HG02610 (cell line): ENCODE results near the gene AIF1.

ENCODE experiments used
- ATAC-seq: cut with Tn5 transposase; IDR thresholded peaks from one replicate; pipeline ENCODE4 v1.9.1; 2021; ENCODE audit warnings: mild to moderate bottlenecking, moderate library complexity; ENCODE audit not compliant: unreplicated experiment

Gene AIF1

DNA sequence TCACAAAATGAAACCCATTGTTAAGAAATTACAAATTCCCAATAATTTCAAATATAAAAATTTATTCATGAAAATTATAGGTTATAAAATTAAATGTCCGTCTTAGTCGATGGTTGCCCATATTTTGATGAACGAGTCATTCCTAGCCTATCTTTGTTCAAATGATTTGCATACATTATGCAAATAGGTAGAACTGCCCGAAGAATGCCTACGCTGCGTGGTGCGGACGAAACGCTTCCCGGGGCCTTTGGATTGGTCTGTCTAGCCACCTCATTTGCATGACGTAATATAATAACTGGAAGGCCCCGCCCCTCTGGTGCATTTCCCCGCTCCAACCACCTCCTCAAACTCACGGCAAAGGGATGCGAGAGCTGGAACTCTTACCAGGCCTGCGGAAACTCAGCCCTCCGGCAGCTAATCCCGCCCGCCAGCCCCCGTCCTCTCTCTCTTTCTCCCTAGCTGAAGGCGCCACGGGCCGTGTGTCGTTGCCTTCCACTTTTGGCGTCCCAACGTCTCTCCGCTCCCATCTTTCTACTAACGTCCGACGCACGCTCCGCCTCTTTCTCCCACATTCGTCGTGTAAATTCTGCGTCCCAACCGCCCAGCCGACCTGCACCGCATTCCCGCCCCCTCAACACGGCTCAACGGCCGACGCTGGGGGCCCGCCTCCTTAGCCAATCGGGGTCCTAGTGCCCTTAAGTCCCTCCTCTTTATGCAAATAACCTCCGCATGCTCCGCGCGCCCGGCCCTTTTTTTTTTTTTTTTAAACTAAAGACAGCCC is 5.0 kb downstream of the AIF1 start:
- peak; percentile 81 for ATAC-seq

DNA sequence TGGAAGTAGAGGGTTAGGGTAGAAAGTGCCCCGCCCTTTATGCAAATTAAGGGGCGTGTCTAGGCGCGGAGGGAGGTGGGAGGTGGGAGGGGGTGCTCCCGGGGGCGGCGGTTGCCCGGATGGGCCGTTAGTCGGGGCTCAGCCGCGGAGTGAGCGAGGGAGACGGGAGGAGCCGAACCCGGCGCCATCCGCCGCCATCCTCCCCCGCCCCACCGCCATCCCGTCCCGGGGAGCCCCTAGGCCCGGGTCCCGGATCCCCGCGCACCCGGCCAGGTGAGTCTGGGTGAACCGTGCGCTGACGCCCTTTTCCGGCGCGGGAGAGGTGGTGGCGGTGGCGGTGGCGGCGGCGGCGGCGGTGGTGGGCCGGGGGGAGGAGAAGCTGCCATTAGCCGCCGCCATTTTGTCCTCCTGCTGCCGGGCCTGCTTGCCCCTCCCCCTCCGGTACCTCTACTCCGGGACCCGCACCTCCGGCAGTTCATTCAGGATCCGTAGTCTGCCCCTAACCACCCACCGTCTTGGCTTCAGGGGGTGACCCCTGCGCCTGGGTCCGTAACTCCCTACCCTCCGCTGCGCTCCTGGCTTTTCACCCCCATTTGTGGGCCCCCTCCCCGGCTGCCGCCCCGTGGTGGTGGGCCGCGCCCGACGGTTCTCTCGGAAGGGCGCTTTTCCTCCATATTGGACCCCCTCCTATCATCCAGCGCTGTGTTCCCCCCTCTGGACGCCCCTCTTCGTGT is 5.7 kb downstream of the AIF1 start, which contains the start of gene PRRC2A:
PRRC2A (plus strand) TSS at position 130 of the 734 bp plus-strand sequence. CDS start 2,075 bp downstream, outside the sequence.
- ATAC-seq: peak; percentile 50

DNA sequence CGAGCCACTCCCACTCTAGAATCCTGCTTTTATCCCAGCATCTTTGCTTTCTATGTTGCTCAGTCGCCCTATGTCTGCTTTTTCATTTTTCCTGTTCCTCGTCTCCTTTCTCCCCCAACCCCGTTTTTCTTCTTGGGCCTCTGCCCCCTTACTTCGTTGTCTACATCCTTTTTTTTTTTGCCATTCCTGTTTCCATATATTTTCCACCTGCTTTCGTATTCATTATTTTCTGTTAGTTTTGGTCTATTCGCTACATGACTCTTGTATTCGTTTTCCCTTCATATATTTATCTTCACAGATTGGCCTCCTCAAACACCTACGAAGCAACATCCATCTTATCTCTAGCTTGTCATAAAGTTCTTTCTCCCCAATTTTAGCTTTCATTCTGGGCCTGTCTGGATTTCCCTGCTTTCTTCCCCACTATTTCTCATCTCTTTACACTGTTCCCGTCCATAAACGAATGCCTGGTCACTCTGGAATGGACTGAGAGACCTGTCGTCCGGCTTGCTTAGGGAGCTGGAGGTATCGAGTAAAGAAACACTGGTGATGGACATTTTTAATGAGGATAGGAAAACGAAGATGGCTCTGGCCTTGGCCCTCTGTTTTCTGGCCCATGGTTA is 6.4 kb downstream of the AIF1 start:
- no peak for ATAC-seq

DNA sequence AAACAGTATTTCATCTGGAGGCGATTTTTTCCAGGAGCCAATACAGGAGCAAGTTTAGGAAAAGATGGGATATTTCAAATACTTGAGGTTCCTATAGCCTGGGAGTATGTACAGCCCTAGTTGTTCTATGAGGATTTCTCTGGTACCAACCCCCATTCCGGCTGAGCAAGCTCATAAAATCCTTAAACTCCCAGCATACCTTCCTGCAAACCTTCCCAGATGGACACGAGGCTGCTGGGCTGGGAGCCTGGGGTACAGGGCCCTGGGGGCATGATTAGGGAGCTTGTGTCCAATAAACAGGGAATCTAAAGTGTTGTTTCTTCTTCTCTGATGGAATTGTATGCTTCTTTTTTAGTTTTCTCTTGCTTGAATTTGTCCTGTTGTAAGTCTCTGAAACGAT is 7.0 kb downstream of the AIF1 start:
- ATAC-seq: no peak

DNA sequence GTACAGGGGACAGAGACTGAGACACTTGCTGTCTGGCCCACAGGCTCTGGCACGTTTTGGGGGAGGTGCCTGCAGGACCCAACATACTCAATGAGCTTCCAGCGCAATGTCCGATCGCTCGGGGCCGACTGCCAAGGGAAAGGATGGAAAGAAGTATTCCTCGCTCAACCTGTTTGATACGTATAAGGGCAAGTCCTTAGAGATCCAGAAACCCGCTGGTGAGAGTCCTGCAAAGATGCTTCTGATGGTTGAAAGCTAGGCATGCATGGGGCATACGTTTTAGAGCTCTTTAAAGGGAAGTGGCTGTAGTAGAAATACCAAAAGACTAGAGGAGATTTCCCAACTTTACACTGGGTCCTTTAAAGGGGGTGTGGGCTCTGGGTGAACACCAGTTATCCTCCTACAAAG is 7.7 kb downstream of the AIF1 start:
- ATAC-seq: no peak

DNA sequence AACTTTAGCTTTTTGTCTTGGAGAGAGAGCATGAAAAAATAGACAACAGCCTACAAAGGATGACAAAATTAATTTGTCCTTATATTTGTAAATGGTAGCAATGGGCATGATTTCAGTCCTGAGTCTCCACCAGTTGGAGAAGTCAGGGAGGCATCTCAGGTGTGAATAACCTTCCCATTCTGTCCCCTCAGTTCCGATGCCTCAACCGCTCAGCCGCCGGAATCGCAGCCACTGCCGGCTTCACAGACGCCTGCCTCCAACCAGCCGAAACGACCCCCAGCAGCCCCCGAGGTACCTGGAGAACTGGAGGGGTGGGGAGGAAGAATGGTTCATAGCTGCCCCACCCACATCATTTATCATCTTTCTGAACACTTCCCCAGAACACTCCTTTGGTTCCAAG is 9.0 kb downstream of the AIF1 start:
- ATAC-seq: no peak

DNA sequence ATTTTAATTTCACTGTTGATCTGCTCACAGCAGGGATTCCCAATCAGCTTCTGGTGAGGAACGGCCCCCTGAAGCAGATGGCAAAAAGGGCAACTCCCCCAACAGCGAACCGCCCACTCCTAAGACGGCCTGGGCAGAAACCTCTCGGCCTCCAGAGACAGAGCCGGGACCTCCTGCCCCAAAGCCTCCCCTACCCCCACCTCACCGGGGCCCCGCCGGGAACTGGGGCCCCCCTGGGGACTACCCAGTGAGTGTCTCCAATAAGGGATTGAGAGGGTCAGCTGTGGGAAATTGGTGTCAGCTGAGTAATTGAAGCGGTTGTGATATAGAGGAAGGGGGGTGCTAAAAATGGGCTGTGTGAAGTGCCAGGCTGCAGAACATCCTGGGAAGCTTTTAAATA is 11.9 kb downstream of the AIF1 start:
- no peak for ATAC-seq

DNA sequence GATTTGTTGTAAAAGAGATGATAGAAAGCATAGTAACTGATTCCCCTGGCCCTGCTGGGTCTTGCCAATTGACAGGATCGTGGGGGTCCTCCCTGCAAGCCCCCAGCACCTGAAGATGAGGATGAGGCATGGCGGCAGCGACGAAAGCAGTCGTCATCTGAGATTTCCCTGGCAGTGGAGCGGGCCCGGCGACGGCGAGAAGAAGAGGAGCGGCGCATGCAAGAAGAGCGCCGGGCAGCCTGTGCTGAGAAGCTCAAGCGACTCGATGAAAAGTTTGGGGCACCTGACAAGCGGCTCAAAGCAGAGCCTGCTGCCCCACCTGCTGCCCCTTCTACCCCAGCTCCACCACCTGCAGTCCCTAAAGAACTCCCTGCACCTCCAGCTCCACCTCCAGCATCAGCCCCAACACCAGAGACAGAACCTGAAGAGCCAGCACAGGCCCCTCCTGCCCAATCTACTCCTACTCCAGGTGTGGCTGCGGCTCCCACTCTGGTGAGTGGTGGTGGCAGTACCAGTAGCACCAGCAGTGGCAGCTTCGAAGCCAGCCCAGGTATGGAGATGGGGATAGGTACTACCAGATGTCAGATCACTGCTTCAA is 12.8 kb downstream of the AIF1 start:
- ATAC-seq: no peak

DNA sequence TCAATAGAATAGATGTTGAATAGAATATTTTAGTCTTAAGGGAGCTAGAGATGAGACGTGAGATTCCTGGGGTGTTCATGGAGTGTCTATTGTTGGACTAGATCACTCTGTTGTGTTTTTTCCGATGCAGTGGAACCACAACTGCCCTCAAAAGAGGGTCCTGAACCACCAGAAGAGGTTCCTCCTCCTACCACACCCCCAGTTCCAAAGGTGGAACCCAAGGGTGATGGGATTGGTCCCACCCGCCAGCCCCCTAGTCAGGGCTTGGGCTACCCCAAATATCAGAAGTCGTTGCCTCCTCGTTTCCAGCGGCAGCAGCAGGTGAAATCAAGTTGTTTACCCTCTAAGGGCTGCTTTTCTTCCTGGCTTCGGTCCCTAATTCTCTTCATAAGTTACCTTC is 14.0 kb downstream of the AIF1 start:
- no peak for ATAC-seq

DNA sequence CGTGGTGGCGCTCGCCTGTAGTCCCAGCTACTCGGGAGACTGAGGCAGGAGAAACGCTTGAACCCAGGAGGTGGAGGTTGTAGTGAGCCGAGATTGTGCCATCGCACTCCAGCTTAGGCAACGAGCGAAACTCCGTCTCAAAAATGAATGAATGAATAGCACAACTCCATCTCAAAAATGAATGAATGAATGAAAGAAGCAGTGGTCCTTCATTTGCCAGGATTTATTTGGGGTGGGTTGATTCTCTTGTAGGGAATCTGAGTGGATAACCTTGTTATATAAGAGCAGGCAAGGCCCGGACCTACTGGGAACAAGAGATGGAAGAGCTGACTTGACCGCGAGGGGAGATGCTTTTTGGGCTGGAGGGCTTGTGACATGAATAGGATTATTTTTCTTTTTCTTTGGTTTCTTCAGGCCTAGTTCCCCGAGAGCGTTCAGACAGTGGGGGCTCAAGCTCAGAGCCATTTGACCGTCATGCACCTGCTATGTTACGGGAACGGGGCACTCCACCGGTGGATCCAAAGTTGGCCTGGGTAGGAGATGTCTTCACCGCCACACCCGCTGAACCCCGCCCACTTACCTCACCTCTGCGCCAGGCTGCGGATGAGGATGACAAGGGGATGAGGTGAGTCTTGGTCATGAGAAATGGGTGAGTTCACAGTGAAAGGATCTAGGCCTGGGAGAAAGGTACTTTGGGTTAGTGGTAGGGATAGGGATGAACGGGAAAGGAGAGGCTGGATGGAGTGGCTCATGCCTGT is 15.3 kb downstream of the AIF1 start:
- no peak for ATAC-seq

DNA sequence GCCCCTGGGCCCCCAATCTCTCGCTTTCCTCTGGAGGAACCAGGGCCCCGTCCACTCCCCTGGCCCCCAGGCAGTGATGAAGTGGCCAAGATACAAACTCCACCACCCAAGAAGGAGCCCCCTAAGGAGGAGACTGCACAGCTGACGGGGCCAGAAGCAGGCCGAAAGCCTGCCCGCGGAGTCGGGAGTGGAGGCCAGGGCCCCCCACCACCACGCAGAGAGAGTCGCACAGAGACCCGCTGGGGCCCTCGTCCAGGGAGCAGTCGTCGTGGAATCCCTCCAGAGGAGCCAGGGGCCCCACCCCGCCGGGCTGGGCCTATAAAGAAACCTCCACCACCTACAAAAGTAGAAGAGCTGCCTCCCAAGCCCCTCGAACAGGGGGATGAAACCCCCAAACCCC is 16.2 kb downstream of the AIF1 start:
- ATAC-seq: no peak

DNA sequence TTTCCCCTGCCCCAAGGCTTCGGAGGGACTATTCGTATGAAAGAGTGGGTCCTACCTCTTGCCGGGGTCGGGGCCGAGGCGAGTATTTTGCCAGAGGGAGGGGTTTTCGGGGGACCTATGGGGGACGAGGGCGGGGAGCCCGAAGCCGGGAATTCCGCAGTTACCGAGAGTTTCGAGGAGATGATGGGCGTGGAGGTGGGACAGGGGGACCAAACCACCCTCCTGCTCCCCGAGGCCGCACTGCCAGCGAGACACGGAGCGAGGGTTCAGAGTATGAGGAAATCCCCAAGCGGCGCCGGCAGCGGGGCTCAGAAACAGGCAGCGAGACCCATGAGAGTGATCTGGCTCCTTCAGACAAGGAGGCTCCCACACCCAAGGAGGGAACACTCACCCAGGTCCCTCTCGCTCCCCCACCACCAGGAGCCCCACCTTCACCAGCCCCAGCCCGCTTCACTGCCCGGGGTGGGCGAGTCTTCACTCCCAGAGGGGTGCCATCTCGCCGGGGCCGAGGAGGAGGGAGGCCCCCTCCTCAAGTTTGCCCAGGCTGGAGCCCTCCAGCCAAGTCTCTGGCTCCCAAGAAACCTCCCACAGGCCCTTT is 16.7 kb downstream of the AIF1 start:
- no peak for ATAC-seq

DNA sequence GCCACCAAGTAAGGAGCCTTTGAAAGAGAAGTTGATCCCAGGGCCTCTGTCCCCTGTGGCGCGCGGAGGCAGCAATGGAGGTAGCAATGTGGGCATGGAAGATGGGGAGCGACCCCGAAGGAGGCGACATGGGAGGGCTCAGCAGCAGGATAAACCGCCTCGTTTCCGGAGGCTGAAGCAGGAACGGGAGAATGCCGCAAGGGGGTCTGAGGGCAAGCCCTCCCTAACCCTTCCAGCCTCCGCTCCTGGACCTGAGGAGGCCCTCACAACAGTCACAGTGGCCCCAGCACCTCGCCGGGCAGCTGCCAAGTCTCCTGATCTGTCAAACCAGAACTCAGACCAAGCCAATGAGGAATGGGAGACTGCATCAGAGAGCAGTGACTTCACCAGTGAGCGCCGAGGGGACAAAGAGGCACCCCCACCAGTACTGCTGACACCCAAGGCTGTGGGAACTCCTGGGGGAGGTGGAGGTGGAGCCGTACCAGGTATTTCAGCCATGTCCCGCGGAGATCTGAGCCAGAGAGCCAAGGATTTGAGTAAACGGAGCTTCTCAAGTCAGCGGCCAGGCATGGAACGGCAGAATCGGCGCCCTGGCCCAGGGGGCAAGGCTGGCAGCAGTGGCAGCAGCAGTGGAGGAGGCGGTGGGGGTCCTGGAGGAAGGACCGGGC is 17.4 kb downstream of the AIF1 start:
- ATAC-seq: no peak

DNA sequence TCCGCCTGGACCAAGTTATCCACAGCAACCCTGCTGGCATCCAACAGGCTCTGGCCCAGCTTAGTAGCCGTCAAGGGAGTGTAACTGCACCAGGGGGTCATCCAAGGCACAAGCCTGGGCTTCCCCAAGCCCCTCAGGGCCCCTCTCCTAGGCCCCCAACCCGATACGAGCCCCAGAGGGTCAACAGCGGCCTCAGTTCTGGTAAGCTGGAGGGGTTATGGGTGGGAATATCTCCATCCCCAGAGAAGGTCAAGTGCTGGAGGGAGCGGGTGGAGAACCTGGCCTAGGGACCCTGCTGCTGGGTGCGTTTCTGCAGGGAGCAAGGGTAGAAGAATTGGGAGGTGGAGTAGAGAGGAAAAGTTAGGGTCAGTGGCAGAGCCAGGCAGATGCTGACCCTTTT is 18.4 kb downstream of the AIF1 start:
- ATAC-seq: no peak

DNA sequence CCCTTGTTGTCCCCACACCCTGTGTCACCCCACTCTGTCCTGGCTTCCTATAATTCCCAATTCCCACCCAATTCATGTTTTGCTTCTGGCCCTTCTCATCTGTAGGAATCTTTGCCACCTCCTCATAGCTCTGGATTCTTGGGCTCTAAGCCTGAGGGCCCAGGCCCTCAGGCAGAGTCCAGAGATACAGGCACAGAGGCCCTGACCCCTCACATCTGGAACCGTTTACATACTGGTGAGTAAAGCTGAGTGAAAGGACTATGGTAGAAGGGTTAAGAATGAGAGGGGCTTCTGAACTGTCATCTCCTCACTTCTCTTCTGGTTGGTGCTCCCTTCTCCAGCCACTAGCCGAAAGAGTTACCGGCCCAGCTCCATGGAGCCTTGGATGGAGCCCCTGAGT is 19.1 kb downstream of the AIF1 start:
- ATAC-seq: no peak

DNA sequence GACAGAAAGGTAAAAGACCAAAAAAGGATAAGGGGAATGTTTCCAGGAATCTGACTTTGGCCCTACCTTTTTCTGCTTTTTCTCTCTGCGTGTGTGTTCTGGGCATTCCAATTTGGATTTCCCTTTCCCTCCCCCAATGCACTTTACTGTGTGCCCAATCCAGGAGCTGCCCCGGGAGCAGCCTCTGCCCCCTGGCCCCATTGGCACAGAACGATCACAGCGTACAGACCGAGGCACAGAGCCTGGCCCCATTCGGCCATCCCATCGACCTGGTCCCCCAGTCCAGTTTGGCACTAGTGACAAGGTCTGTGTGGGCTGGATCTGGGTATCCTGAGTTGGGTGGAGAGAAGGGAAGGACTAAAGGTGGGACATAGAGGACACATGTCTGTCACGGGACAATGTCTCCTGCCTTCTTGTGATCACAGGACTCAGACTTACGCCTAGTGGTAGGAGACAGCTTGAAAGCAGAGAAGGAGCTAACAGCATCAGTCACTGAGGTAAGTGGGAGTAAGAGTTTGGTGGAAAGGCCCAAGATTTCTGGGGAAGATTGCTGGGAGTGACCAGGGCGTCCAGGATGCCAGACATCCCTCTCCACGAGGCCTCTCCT is 20.0 kb downstream of the AIF1 start:
- no peak for ATAC-seq

DNA sequence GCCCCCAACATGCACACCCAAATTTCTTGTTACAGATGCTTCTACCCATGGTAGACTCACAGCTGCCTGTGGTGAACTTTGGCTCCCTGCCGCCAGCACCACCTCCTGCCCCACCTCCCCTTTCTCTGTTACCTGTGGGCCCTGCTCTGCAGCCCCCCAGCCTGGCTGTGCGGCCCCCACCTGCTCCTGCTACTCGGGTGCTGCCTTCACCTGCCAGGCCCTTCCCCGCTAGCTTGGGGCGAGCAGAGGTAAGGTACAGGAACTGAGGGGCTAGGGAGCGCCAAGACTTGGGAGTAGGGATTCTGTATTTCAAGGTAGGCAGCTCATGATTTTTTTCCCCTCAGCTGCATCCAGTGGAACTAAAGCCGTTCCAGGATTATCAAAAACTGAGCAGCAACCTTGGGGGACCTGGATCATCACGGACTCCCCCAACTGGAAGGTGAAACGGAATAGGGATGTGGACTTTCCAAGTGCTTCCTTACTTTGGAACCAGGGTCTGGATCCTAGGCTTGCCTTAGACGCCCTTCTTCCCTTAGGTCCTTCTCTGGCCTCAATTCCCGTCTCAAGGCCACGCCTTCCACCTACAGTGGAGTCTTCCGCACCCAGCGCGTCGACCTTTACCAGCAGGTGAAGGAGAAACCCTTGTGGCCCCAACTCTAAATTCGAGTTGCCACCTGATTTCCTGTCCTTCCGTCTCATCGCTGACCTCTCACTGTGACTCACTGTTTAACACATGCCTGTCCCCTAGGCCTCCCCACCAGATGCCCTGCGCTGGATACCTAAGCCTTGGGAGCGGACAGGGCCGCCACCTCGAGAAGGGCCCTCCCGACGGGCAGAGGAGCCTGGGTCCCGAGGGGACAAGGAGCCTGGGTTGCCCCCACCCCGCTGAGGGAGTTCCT is 21.9 kb downstream of the AIF1 start:
- no peak for ATAC-seq

DNA sequence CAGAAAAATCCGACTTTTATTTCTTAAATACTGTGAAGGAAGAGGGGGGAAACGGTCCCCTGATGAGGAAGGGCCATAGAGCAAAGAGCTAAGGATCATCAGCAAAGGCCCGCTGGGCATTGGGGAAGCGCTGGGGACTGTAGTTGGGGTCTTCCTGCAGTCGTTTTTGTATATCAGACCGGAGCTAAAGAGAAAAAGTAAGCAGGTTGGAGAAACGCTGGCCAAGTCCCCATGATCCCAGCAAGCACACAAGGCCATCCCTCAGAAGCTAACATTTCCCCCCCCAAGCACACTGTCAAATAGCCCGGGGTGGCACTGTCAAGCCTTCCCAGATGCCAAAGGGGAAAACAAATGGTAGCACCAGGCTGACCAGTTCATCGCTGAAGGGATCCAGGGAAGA is 24.0 kb downstream of the AIF1 start:
- no peak for ATAC-seq
